Measurements from ENCODE around the gene MAP4K5. TPM values are rescaled to one million over a fixed set of nuclear protein-coding genes. Genes with fewer than 3 reads are reported as not detected.

The MAP4K5 gene
- total RNA-seq, 4 donors from 2014 or later: 78.9 to 161 (median 101) TPM

GRCh38 chr14:50403419-50403818 is 128.9 kb downstream of the MAP4K5 start:
- ATAC-seq (ENCODE audit: low FRiP score) (no peak), DNase-seq (ENCODE audit: low spot score) (no peak)
- TF ChIP-seq, protein P1, sequence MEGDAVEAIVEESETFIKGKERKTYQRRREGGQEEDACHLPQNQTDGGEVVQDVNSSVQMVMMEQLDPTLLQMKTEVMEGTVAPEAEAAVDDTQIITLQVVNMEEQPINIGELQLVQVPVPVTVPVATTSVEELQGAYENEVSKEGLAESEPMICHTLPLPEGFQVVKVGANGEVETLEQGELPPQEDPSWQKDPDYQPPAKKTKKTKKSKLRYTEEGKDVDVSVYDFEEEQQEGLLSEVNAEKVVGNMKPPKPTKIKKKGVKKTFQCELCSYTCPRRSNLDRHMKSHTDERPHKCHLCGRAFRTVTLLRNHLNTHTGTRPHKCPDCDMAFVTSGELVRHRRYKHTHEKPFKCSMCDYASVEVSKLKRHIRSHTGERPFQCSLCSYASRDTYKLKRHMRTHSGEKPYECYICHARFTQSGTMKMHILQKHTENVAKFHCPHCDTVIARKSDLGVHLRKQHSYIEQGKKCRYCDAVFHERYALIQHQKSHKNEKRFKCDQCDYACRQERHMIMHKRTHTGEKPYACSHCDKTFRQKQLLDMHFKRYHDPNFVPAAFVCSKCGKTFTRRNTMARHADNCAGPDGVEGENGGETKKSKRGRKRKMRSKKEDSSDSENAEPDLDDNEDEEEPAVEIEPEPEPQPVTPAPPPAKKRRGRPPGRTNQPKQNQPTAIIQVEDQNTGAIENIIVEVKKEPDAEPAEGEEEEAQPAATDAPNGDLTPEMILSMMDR (IDR thresholded peaks at IDR 0.05): no peak

DNA sequence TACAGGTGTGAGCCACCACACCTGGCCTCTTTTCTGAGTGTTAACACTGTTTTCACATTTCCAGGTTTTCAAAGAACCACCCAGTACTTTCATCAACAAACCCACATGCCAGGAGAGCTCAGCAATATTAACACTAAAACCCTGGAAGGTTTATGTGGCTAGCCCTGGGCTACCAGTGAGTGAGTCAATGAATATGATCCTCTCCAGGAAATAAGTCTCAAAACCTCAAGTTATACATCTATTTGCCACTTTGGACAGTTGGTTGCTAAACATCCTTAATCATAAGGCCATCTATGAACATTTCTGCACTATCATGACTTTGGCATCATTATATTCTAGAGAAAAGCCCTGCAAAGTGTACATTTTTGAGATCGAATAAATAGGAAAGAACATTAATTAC is 129.4 kb downstream of the MAP4K5 start:
- DNase-seq (ENCODE audit: low spot score): no peak
- no peak for ATAC-seq (ENCODE audit: low FRiP score)
- TF ChIP-seq, protein P1 (IDR thresholded peaks at IDR 0.05): no peak

DNA sequence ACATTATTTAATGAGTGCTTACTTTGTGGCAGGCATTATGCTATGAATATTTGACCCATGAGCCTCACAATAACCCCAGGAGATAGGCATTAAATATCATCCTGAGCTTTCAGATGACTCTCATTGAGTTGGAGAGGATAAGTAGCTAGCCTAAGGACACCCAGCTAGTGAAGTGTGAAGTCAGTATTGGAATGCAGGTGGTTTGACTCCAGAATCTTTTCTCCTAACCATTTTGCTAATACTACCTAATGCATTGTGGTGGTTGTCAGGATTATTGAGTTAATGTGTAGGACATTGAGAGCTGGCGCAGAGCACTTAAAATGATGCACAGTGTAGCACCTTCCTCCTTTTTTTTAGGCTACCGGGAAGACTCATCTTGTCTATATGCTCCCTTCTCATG is 131.9 kb downstream of the MAP4K5 start:
- TF ChIP-seq, protein P1 (IDR thresholded peaks at IDR 0.05): no peak

DNA sequence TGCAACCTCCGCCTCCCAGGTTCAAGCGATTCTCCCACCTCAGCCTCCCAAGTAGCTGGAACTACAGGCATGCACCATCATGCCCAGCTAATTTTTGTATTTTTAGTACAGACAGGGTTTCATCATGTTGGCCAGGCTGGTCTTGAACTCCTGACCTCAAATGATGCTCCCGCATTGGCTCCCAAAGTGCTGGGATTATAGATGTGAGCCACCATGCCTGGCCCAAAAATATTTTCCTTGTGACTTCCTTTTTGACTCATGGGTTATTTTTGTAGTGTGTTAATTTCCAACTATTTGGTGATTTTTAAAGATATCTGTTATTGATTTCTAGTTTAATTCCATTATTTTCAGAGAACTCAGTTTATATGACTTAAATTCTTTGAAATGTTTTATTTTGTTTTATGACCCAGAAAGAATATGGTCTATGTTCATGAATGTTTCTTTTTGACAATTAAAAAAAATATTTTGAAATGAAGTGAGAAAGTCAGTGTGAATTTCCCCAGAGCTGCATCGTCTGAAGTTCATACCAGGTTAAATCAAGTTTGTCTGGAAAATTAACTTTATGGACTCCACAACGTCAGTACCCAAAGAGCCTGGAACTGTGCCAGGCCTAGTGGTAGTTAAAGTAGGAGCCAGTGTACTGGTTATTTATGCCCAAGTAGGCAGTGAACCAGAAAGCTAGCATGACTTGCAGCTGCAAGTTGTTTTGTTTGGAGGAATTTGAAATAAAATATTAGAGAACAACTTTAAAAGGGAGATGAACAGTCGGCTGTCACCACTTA is 132.9 kb downstream of the MAP4K5 start:
- peak; percentile 35 for DNase-seq (ENCODE audit: low spot score)
- TF ChIP-seq, protein P1 (IDR thresholded peaks at IDR 0.05): no peak

More for the DNA sequence above, 131.9 kb downstream of the MAP4K5 start:
- ATAC-seq (ENCODE audit: low FRiP score) (no peak), DNase-seq (ENCODE audit: low spot score) (no peak)

GRCh38 chr14:50398189-50398580 is 134.2 kb downstream of the MAP4K5 start:
- ATAC-seq (ENCODE audit: low FRiP score) (no peak), DNase-seq (ENCODE audit: low spot score) (no peak)
- TF ChIP-seq, protein P1 (IDR thresholded peaks at IDR 0.05): no peak

More for the DNA sequence above, 132.9 kb downstream of the MAP4K5 start:
- ATAC-seq (ENCODE audit: low FRiP score): no peak

DNA sequence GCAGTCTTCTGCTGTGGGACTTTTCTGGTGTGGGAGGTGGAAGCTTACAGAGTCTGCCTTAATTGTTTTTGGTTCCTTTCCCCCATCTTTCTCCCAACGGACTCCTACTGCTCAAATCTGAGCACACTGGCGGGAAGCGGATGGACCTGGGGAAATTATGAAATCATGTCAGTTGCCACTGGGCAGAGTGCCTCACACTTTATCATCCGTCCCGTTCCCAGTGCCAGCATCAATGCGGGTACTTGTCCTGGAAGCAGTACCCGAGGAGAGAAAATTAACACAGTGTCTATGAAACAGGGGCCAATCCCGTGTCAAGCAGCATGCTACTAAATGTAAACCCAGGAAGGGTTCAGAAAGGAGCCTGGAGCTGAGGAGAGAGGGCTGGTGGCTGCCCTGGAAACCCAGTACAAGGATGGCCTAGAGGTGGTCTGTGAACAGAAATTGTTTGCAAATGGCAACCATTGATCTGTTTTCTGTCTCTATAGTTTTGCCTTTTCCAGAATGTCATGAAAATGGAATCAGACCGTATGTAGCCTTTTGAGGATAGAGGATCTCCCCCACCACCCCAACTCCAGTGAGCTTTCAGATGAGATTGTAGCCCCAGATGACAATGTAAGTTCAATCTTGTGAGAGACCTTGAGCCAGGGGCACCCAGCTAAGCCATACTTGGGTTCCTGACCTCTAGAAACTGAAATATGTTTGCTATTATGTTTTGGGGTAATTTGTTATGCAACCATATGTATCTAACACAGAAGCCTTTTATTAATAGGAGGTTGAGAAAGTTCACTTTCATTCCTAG is 134.8 kb downstream of the MAP4K5 start:
- TF ChIP-seq, protein P1 (IDR thresholded peaks at IDR 0.05): no peak
- DNase-seq (ENCODE audit: low spot score): no peak
- ATAC-seq (ENCODE audit: low FRiP score): peak; percentile 35

Data from omental fat pad (tissue), 4 donors.